Muscle of leg (tissue), 11 donors: Measurements from ENCODE around the gene TPST1. TPM values are rescaled to one million over a fixed set of nuclear protein-coding genes. Genes with fewer than 3 reads are reported as not detected.

ENCODE experiments used
- DNase-seq: peaks from one replicate; pipeline ENCODE4 v3.0.0; 2013
- H3K27ac ChIP-seq: one replicate; pipeline ENCODE4 v1.5.1; 2013; ENCODE audit warnings: mild to moderate bottlenecking, low read length, control low read depth
- H3K27me3 ChIP-seq: one replicate; pipeline ENCODE4 v1.6.1; 2013; ENCODE audit warnings: low read length; ENCODE audit not compliant: control insufficient read depth, insufficient read depth
- H3K36me3 ChIP-seq: one replicate; pipeline ENCODE4 v1.6.1; 2013; ENCODE audit warnings: low read length; ENCODE audit not compliant: control insufficient read depth, insufficient read depth
- H3K4me1 ChIP-seq: one replicate; pipeline ENCODE4 v1.6.1; 2013; ENCODE audit warnings: low read length; ENCODE audit not compliant: control insufficient read depth, insufficient read depth
- H3K4me3 ChIP-seq: one replicate; pipeline ENCODE4 v1.5.1; 2013; ENCODE audit warnings: low read length, control low read depth
- H3K9me3 ChIP-seq: replicated peaks from 2 replicates; pipeline ENCODE4 v1.6.1; 2013; ENCODE audit warnings: low read depth, low read length; ENCODE audit not compliant: control insufficient read depth
- WGBS: methylation state at CpG from one replicate; pipeline ENCODE4 v1.1.5; 2013; ENCODE audit warnings: missing lambda C conversion rate; ENCODE audit not compliant: insufficient coverage; 5-methylcytosine and 5-hydroxymethylcytosine counted together
- polyA plus RNA-seq, 8 donors: library from polyadenylated mRNA; unstranded; fragments of 120-200 nt; gene quantifications; one replicate each; pipeline versions ENCODE4 v1.2.1 to v1.2.3, GENCODE V29; 2013; ENCODE audit warnings: inconsistent platforms in 1 of 8, low replicate concordance in 1 of 8; ENCODE audit not compliant: insufficient read length in 8 of 8, insufficient read depth in 1 of 8
- total RNA-seq: library from RNA; stranded (reverse); fragments of 120-200 nt; gene quantifications from one replicate; pipeline ENCODE4 v1.2.4, GENCODE V29; 2013

TPST1 gene
- total and polyA plus RNA-seq, 9 donors, result 11.2 to 39.6 (median 16.3) TPM

- H3K9me3 ChIP-seq, result peaks cover 7% of the 10 kb centered on the region
- no peaks in the 10 kb centered on the region for H3K4me1 ChIP-seq
- no peak overlapping the region for H3K4me3 ChIP-seq
- DNase-seq, result no peak
- no peaks in the 10 kb centered on the region for H3K27me3 ChIP-seq
- H3K27ac ChIP-seq, result no peak overlapping the region
- no CpG with 5 or more reads among the region's 3 CpGs for WGBS
- H3K36me3 ChIP-seq, result no peaks in the 10 kb centered on the region
Measured at GRCh38 chr7:66301737-66302136, 96.6 kb downstream of the TPST1 start.

DNA sequence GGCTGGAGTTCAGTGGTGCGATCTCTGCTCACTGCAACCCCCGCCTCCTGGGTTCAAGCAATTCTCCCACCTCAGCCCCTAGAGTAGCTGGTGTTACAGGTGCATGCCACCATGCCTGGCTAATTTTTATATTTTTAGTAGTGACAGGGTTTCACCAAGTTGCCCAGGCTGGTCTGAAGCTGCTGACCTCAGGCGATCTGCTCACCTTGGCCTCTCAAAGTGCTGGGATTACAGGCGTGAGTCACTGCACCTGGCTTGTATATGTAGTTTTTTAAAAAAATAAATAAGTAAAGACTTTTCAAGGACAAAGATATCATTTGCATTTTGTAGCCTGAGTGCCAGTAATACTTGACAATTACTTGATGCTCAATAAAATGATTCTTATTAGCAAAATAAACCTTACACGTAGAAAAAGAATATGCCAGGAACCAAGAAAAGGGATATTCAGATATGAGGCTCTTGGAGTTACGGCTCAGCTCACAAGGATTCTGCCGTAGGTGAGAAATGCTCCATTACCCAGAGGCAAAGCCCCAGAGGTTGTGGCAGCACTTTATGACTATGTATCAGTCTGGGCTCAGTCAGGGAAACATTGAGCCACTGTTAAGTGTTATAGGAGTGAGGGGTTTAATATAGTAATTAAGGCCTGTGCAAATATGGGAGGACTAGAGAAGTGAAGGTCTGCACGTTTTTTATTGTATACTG is 98.5 kb downstream of the TPST1 start:
- no peaks in the 10 kb centered on the region for H3K27me3 ChIP-seq
- no peaks in the 10 kb centered on the region for H3K4me1 ChIP-seq
- no peak for DNase-seq
- WGBS, result 61% methylated on average over 4 of the region's 8 CpGs
- peaks cover 3% of the 10 kb centered on the region for H3K9me3 ChIP-seq
- H3K36me3 ChIP-seq, result no peaks in the 10 kb centered on the region
- H3K27ac ChIP-seq, result no peak overlapping the region
- no peak overlapping the region for H3K4me3 ChIP-seq

- H3K9me3 ChIP-seq, result no peaks in the 10 kb centered on the region
- WGBS, result no CpG with 5 or more reads among the region's 4 CpGs
- H3K4me1 ChIP-seq, result no peaks in the 10 kb centered on the region
- no peaks in the 10 kb centered on the region for H3K36me3 ChIP-seq
- no peak for DNase-seq
- no peak overlapping the region for H3K27ac ChIP-seq
- H3K4me3 ChIP-seq, result no peak overlapping the region
- H3K27me3 ChIP-seq, result no peaks in the 10 kb centered on the region
Measured at GRCh38 chr7:66304536-66304935, 99.4 kb downstream of the TPST1 start.

- WGBS, result no CpG with 5 or more reads among the region's 2 CpGs
- no peaks in the 10 kb centered on the region for H3K4me1 ChIP-seq
- H3K9me3 ChIP-seq, result no peaks in the 10 kb centered on the region
- DNase-seq, result no peak
- H3K27ac ChIP-seq, result no peak overlapping the region
- no peak overlapping the region for H3K4me3 ChIP-seq
- no peaks in the 10 kb centered on the region for H3K36me3 ChIP-seq
- H3K27me3 ChIP-seq, result no peaks in the 10 kb centered on the region
Measured at GRCh38 chr7:66306243-66306642, 101.1 kb downstream of the TPST1 start.

- Histone ChIP-seq H3K4me1 (no peaks in the 10 kb centered on the region), H3K27me3 (no peaks in the 10 kb centered on the region), H3K4me3 (no peak overlapping the region), H3K36me3 (no peaks in the 10 kb centered on the region), H3K9me3 (no peaks in the 10 kb centered on the region), H3K27ac (no peak overlapping the region)
- 100% methylated on average over 2 of the region's 5 CpGs for WGBS
- no peak for DNase-seq
Measured at GRCh38 chr7:66307591-66308215, 102.6 kb downstream of the TPST1 start.

- 100% methylated on average over 2 of the region's 3 CpGs for WGBS
- Histone ChIP-seq H3K4me3 (no peak overlapping the region), H3K27me3 (no peaks in the 10 kb centered on the region), H3K9me3 (no peaks in the 10 kb centered on the region), H3K36me3 (no peaks in the 10 kb centered on the region), H3K27ac (no peak overlapping the region), H3K4me1 (no peaks in the 10 kb centered on the region)
- DNase-seq, result no peak
Measured at GRCh38 chr7:66308411-66308810, 103.3 kb downstream of the TPST1 start.

- H3K27me3 ChIP-seq, result no peaks in the 10 kb centered on the region
- H3K27ac ChIP-seq, result no peak overlapping the region
- no peaks in the 10 kb centered on the region for H3K36me3 ChIP-seq
- WGBS, result 100% methylated on average over 1 of the region's 2 CpGs
- no peak for DNase-seq
- no peaks in the 10 kb centered on the region for H3K9me3 ChIP-seq
- H3K4me1 ChIP-seq, result no peaks in the 10 kb centered on the region
- no peak overlapping the region for H3K4me3 ChIP-seq
Measured at GRCh38 chr7:66310620-66311019, 105.5 kb downstream of the TPST1 start.

GRCh38 chr7:66313886-66314568 is 108.9 kb downstream of the TPST1 start:
- 100% methylated on average over 4 of the region's 8 CpGs for WGBS
- no peaks in the 10 kb centered on the region for H3K36me3 ChIP-seq
- no peak overlapping the region for H3K4me3 ChIP-seq
- H3K9me3 ChIP-seq, result no peaks in the 10 kb centered on the region
- DNase-seq, result no peak
- no peak overlapping the region for H3K27ac ChIP-seq
- H3K27me3 ChIP-seq, result no peaks in the 10 kb centered on the region
- H3K4me1 ChIP-seq, result no peaks in the 10 kb centered on the region

- Histone ChIP-seq H3K4me1 (no peaks in the 10 kb centered on the region), H3K27me3 (no peaks in the 10 kb centered on the region), H3K9me3 (no peaks in the 10 kb centered on the region), H3K27ac (no peak overlapping the region), H3K4me3 (no peak overlapping the region), H3K36me3 (no peaks in the 10 kb centered on the region)
- 67% methylated on average over 2 of the region's 4 CpGs for WGBS
- DNase-seq, result no peak
Measured at GRCh38 chr7:66315192-66315591, 110.1 kb downstream of the TPST1 start.

DNA sequence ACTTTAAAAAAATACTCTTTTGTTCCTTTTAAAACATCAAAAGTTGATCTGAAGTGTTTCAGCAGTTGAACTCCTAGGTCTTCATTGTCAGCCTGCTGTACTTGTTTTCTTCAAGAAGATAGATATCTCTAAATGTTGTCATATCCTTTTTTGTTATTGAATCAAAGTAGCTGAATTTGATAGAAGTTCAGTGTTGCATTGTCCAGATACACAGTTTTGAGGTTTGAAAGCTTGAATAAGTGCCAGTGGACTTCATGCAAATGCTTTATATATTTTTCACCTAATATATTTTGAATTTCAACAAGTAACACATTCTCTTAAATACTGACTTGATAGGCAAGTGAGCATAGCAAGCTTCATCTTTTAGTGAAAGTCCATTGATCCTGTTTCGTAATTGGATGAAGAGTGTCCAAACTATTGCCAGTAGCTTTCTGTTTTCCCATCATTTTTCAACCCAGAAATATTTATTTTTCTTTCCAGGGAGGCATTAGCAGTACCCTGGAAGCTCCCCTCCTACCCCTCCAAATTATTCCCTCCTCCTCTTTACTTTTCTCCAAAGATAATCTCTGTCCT is 114.4 kb downstream of the TPST1 start:
- Histone ChIP-seq H3K4me3 (no peak overlapping the region), H3K27me3 (no peaks in the 10 kb centered on the region), H3K4me1 (no peaks in the 10 kb centered on the region), H3K27ac (no peak overlapping the region), H3K36me3 (no peaks in the 10 kb centered on the region), H3K9me3 (no peaks in the 10 kb centered on the region)
- WGBS, result no CpG with 5 or more reads among the region's 1 CpG
- no peak for DNase-seq
